GM19372 (cell line): Measurements from ENCODE around the gene PDIA5.

Source experiments
- ATAC-seq: cut with Tn5 transposase; IDR thresholded peaks from one replicate; pipeline ENCODE4 v1.9.1; 2021; ENCODE audit warnings: mild to moderate bottlenecking, low read depth, moderate library complexity; ENCODE audit not compliant: unreplicated experiment

PDIA5 gene

DNA sequence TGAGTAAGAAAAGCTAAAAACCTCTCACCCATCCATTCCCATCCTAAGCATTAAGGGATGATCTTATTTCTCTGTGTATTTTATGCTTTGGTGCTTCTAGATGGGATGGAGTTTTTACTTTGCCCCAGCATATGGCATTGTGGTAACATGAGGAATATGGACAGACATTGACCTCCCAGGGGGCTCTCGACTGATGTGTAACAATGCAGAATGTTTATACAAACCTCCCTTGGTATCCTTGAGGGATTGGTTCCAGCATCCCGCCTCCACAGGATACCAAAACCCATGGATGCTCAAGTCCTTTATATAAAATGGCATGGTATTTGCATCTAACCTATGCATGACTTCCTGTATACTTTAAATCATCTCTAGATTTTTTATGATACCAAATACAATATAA, 21.6 kb downstream of the PDIA5 start:
- ATAC-seq, result no peak

DNA sequence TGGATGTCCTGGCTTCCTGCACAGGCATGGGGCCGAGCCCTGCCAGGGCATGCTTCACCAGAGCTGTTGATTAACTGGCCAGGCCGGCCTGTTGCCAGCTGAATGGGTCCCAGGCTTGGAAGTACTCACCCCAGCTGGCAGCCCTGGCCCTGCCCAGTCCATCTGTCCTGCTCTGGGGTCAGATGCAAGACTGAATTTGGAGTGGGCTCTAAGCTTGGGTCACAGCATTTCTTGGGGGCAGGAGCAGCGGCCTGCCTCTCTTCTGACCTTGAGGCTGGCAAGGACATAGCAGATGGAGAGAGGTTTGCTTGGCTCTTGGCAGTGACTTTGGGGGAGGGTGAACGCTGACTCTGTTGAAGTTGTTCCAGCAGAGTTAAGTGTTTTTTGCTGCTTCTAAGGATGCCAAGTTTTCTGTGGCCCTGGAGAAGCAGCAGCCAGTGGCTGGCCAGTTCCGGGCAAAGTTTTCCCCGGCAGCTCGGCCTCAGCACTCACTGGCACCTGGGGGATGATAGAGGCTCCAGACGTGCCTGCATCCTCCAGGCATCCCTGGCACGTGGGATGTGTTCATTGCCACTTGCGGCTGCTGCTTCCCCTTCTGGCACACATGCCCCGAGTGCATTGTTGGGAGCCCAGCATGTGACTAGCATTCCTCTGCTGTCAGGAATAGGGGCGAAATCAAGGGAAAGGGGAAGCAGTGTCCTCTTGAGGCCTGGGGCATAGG, 22.9 kb downstream of the PDIA5 start:
- no peak for ATAC-seq

DNA sequence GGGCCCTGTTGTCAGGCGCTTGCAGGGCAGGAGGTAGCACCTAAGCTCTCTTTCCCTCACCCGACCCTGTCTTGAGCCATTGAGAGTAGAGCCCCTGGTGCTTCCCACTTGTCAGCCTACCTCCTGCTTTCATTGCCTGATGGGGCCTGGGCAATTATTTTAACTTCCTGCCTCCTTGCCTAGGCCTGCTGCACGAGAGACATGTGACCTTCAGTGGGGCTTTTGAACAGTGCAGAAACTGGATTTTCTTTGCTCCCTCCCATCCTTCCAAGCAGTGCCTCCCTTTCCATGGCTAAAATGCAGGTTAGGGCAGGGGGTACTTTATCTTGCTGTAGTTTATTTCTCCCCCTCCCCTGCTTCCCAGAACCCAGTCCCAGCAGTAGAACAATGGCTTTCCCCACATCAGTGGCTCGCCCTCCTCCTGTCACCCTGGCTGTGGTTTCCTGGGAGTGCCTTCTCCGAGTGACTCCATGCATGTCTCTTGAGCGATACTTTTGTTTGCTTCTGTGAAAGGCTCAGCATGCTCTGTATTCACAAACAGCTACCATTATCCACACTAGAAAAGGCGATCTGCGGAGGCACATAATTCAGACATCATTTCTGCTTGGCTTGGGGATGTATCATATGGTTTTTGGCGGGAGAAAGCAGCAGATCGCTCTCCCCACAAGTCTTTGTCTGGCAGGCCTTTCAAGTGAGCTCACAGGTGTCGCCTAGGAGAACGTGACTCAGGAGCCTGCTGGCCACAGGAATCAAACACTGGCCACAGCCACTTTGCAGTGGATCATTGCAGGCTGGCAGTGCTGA, 24.1 kb downstream of the PDIA5 start:
- ATAC-seq, result no peak

DNA sequence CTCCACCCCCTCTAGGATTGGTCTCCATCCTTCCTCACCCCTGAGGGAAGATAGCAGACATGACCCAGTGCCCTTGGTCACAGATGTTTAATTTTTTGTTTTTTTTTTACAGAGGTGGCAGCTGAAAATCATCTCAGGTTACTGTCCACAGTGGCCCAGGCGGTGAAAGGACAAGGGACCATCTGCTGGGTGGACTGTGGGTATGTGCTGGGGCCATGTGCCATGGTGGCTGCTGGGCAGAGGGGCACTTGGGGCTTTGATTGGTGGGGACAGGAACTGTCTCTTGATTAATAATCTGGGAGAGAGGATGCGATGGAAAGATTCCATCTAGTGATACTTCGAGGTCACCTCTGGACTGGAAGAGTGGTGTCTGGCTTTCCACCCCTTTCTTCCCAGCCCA, 25.4 kb downstream of the PDIA5 start:
- no peak for ATAC-seq

DNA sequence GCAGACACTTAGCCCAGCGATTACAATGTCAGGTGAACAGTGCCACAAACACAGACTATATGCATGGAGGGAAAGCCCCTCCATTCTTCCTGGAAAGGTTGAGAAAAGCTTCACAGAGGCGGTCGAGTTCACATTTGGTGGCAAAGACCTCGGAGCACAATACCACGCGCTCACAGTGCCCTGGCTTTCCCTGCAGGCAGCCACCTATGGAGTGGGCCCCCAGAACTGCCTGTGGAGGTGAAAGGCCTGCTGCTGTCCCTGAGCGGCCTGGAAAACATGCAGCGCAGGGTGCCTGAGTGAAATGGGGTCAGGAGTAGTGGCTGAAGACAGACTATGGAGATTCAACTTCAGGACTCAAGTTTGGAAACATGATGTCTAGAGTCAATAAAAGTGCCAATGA, 26.9 kb downstream of the PDIA5 start:
- no peak for ATAC-seq

DNA sequence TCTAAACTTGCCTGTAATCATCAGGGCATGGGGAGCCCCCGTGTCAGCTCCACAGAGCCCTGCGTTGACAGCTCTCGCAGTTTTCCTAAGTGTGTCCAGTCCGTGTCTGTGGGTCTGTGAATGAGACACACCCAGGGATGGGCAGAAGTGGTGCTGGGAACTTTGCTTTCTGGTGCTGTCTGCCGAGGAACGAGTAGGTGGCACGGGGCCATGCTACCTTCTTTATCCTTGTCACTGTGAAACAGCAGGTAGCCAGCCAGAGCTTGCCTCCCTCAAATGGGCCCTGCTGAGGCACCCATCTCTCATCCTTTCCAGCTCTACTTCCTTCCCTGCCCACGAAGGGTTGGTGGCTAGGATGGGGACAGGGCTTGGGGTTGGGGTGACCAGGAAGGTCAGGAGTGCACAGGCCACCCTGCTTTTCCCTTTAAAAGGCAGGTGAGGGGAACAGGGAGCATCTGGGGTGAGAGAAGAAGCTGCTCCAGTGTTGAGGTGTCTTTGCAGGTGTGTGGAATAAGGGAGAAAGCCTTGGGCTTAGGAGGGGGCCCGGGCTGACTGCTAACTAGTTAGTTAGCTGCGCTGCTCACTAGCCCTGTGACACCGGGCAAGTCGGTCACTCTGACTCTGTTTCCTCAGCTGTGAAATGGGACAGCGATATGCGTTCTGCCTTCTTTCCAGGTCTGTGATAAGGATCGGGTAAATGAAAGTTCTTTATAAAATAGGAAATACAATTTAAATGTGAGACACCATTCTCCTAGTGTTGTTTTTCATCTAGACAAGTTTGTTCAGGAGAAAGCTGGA, 27.9 kb downstream of the PDIA5 start:
- no peak for ATAC-seq

DNA sequence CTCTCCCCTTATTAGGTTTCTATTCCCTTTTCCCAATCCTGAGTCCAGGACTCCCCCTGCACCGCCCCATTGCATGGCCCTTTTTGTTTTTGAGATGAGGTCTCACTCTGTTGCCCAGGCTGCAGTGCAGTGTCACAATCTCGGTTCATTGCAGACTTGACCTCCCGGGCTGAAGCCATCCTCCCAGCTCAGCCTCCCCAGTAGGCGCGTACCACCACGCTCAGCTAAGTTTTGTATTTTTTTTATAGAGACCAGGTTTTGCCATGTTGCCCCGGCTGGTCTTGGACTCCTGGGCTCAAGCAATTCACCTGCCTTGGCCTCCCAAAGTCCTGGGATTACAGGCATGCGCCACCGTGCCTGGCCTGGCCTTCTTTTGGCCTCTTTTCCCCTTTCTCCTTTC, 29.3 kb downstream of the PDIA5 start:
- ATAC-seq, result no peak

DNA sequence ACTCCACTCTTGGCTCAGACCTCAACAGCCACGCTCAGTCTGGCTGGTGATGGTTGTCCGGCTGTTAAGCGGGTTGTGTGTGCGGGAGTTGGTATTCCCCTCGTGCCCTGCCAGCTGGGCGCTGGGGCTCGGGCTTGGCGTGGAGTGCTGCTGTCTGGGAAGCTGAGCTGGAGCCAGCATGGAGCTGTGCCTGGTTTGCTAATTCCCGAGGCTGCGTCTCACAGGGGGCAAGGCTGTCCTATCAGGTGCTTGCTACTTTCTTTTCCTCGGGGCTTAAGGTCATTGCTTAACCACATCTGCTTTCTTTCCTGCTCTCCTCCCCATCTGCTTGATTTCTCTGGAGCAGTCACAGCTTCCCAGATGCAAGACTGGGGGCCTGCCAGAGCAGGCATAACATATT, 29.9 kb downstream of the PDIA5 start:
- ATAC-seq, result no peak

DNA sequence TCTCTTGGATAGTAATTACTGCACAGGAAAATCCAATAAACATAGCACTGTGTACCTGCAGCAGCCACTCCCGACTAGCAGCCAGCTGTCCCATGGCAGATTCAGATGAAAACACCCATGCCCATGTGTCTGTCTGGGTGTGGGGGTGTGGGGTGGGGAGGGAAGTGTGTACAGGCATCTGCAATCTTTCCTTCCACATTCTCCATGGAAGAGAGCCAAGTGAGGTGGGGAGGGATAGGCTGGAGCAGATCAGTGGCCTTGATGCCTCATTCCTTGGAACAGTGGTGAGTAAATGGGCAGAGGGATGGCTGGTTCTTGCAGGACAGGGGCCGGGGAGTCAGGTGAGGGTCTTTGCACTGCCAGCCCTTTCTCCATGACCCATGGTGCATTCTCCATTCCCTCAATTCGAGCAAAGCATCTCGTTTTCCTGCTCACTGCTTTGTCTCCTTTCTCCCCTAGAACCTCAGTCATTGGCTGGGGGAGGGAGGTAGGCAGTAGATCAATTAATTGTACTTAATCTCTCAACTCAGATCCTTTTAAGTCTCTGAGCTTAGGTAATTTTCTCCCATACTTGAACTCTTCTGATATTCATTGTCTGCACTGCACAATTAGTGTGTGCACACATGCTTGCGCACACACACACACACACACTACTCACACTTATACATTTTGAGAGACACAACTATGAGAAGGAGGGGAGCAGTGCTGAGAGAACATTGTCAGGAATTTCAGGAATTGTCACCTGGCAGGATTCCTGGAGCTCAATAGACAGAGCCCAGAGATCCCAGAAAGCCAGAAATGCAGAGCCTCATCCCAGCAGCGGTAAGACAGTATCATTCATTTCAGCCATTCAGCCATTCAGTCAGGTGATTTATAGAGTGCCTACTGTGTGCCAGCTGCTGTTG, 31.9 kb downstream of the PDIA5 start:
- ATAC-seq, result no peak

DNA sequence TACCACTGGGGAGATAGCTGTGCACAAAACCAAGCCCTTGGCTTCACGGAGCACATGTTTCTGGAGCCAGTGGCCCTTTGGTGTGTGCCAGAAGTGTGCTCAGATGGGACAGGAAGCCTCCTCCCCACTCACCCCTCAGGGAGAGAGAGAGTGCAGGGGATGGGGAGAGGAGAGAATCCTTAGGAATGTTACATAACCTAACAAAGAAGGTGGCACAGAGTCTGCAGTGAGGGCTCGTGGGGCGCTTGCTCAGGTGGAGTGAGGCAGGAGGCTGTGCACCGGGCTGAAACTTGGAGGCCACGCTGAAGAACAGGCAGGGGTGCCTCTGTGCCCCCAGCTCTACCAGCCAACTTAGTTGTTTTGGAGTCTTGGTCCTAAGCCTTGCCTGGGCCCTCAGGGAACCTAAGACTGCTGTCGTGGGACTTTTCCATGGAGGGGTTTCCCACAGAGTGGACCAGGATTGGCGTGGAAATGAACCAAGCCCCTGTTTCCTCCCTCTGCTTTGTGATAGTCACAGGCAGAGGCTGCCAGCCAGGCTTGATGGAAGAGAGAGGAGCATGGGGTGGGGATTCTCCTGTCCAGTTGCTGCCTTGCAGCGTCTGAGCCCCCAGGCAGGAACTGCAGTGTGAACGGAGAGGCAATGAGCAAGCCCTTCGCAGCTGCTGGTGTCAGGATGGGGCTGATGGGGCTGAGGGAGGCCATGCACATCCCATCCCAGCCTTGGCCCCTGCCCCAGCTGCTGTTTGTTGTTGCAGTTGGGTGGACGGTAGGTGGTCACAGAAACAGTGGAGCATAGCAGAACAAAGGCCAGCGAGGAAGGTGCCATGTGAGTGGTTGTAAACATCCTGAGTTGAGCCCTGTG, 32.7 kb downstream of the PDIA5 start:
- no peak for ATAC-seq

DNA sequence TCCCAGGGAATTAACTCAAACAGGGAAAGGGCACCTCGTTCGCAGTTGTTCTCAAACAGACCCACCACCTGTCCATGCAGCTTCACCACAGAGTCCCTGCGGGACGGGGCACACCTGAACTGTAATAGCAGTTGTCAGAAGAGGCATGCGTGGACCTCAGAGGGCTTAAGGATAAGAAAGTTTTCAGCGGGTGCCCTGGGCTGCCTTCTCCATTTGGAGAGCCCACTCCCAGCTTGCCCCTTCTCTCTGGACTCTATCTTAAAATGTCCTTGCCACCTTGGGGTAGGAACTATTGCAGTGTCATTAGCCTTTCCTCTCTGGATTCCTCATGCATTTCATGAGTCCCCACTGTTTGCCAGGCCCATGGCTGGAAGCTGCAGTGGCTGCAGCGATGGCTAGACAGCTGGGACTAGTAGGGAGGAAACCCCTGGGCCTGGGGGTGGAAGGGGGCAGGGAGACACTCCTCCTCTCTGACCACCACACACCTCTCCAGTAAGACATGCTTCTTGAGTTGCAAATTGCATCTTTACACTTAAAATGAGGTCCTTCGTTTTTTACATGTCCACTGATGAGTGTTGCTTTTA, 33.5 kb downstream of the PDIA5 start:
- no peak for ATAC-seq

DNA sequence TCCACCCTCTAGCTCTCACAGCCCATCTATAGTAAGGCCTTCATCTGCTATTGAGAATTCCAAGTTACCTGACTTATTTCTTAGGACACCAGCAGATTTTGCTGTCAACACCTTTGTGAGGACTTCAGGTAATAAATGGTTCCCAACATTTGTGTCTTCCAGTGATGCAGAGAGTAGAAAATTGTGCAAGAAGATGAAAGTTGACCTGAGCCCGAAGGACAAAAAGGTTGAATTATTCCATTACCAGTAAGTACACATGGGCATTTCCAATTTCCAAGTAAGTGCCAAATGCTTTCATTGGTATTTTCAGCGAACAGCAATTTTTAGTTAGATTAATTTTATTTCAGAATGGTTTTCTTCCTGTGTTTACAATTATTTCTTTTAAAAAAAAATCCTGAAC, 35.4 kb downstream of the PDIA5 start:
- no peak for ATAC-seq

DNA sequence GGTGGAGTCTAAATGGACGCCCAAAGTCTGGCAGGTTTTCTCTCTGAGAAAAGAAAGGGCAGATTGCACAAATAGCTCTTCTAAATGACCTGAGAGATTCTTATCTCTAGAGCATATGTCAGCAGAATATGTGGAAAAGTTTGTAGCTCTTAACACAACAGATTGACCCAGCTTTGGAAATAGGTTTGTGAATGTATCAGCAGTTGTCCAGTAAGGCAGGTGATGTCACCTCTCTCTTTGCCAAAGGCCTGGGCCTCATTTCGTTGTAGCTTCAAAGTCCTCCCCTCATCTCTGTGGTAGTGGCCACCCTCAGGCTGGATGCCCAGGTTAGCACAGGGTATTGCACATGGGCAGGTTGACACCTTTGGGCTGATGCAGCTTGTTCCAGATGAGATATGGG, 36.0 kb downstream of the PDIA5 start:
- ATAC-seq, result no peak

DNA sequence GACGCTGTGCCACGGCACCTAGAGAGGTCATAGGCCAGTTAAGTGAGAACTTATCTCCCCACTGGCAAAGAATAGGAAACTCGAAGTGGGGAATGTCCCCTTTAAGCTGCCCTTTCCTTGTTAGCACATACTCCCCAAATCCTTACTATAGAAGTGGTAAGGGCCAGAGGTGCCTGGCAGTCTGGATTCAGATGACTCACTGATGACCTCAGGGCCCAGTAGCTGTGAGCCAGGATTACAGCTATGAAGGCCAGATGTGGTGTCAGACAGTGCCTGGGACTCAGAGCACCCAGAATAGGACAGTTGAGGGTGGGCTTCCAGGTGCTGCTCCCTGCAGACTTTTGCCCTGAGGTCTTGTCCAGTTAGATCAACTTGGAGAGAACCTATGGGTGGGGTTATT, 37.7 kb downstream of the PDIA5 start:
- ATAC-seq, result no peak

DNA sequence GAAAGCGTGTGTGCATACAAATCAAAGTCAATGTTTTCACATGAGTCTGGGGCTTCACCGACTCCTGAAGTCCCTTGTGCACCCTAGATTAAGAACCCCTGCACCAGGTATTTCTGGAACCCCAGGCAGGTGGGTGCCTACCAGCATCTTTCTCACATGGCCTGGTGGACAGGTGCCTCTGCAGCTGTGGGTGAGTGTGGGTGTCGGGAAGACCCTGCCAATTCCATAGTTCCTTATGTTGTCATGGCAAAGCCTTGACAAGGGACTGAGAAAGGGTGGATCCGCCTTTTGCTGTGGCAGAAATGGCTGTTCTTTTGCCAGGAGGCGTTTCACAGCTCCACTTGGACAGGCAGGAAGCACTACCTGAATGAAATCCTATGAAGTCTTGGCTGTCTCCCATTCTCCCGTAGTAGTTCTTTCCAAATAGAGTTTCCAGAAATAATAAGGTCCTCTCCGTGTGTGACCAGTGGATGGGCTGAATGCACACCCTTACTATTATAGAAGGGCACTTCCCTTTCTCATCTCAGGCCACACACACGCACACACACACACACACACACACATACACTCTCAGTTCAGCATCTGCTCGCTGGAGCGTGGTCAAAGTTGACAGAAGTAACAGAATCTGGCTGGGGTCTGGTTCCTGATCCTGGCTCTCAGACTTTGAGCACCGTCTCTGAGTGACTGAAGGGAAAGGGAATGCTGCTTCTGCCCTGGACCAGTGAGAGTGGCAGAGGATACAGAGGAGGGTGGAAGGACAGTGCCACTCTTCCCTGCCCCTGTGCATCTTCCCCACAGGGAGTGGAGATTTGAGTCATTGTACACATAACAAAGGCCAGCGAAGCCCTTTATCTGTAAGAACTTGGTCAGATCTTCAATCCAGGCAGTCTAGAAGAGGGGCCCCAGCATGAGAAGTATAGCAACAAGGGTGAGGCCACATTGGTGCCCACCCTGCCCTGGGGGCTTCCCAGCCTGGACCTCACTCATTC, 38.7 kb downstream of the PDIA5 start:
- no peak for ATAC-seq

DNA sequence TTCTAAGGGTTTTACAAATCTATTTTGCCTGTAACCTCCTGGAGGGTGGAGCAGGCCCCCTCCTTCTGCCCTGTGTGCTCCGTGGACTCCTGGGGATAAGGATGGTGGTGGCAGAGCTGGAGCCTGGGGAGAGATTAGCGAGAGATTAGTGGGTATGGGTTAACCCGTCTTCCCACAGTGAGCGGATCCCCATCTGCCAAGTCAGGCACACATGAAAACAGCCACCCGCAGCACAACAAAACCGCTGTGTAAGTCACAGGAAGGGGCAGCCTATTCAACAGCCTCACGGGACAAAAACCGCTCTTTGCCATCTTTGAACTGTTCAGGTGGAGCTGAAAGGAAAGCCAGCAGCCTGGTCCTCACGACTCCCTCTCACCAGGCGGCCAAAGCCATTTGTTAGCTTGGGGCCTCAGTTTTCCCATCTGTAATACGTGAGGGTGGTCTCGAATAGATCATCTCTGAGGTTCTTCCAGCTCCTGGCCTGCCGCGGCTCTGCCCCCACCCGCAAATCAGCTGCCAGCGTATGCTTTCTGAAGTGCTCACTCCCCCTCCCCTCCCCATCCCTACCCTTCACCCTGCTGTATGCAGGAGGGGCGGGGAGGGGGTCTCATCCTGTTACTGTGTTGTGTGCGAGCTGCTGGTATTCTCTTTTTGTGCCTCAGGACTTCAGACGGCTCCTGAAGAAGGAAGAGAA, 43.6 kb downstream of the PDIA5 start:
- no peak for ATAC-seq

DNA sequence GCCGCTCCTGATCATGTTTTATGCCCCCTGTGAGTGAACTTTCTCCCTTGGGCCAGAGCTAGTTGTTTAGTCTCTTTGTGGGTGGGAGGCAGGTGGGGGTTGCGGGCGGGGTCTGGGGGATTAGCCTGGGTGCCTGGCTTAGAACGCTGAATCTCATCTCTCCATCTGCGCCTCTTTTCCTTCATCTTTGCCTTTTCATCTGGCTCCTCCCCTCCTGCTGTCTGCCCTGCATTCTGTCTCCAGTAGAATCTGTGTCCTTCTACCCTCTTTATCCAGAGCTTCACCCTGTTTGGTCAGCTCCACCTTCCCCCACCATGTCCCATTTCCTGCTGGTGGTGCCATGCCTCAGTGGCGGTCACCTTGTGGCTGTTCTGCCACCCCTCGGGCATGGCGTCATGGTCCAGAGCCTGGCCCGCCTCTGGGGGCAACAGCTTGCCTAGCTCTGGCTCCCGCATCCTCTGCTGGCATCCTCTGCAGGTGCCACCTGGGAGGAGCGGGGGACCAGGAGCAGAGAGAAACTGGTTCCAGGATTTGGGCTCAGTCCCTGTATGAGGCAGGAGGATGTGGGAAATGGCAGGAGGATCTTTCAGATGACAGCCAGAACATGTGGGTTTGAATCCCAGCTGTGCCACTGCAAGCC, 44.3 kb downstream of the PDIA5 start:
- ATAC-seq, result no peak
